Peyer's patch (tissue), 4 donors: ENCODE results near the gene ARHGEF3. TPM values are rescaled to one million over a fixed set of nuclear protein-coding genes. Genes with fewer than 3 reads are reported as not detected.

ENCODE experiments used
- DNase-seq, 3 donors: peaks; one replicate each; pipeline ENCODE4 v3.0.0-alpha.2; 2017 to 2019
- H3K27ac ChIP-seq, 4 donors: fragments of 200-600 bp; sonication (generic); one replicate each; pipeline ENCODE4 v1.5.1; 2016 to 2019
- H3K27me3 ChIP-seq, 2 donors: fragments of 200-600 bp; sonication (generic); one replicate each; pipeline ENCODE4 v1.5.1; 2019
- H3K36me3 ChIP-seq, 3 donors: fragments of 200-600 bp; sonication (generic); one replicate each; pipeline ENCODE4 v1.5.1; 2016 to 2019
- H3K4me1 ChIP-seq, 4 donors: fragments of 200-600 bp; sonication (generic); one replicate each; pipeline ENCODE4 v1.5.1; 2016 to 2019
- H3K4me3 ChIP-seq, 4 donors: fragments of 200-600 bp; sonication (generic); 1 replicate in 3 of 4; 2 replicates in 1 of 4; pipeline ENCODE4 v1.5.1; 2016 to 2019; ENCODE audit warnings: mild to moderate bottlenecking in 1 of 4
- H3K9me3 ChIP-seq, 4 donors: fragments of 200-600 bp; sonication (generic); one replicate each; pipeline ENCODE4 v1.5.1; 2016 to 2019; ENCODE audit warnings: mild to moderate bottlenecking in 1 of 4
- CTCF ChIP-seq, 6 experiments: fragments of 450-650 bp in 4 of 6; fragments of 200-600 bp in 2 of 6; sonication (generic) in 1 of 6; IDR thresholded peaks; one replicate each; pipeline ENCODE4 v1.5.1; 2017 to 2019; ENCODE audit warnings: antibody characterized with exemption in 6 of 6, mild to moderate bottlenecking in 3 of 6, moderate library complexity in 1 of 6
- POLR2A ChIP-seq, 2 donors: fragments of 450-650 bp; IDR thresholded peaks; one replicate each; pipeline ENCODE4 v1.5.1; 2017; ENCODE audit warnings: antibody characterized with exemption in 2 of 2, mild to moderate bottlenecking in 2 of 2, moderate library complexity in 2 of 2
- total RNA-seq, 4 donors: library from RNA; depleted of rRNA; stranded (reverse); fragments of >200 nt; gene quantifications; one replicate each; pipeline ENCODE4 v1.1.0, GENCODE V29; 2016

Gene ARHGEF3
- total RNA-seq, 4 donors from 2014 or later = 4.5 to 40.4 (median 6.2) TPM

GRCh38 chr3:56833022-56833421, 31.3 kb upstream of the ARHGEF3 start:
- no peak for DNase-seq
- H3K9me3 ChIP-seq = no peaks in the 10 kb centered on the region
- H3K4me3 ChIP-seq = no peak overlapping the region
- H3K36me3 ChIP-seq = no peaks in the 10 kb centered on the region
- TF ChIP-seq POLR2A (IDR thresholded peaks at IDR 0.05) (no peak), CTCF (IDR thresholded peaks at IDR 0.05) (no peak)
- H3K4me1 ChIP-seq = no peaks in the 10 kb centered on the region
- H3K27ac ChIP-seq = no peak overlapping the region
- no peaks in the 10 kb centered on the region for H3K27me3 ChIP-seq

DNA sequence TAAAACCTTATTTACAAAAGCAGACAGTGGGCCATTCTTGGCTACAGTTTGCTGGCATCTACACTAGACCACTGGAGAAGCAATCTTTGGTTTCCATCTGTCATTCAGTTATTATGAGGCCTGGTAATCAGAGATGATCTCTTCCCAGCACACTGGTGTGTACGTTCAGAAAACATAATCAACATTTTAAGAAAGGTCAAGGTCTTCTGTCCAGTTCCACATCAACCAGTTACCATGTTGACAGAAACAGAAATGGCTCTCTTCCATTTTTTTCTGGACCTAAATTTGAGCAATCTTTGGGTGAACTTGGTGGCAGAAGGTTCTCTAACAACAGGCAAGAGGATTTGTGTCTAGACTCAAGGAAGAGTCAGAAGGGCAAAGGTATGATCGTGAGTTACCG, 29.8 kb upstream of the ARHGEF3 start:
- no peak for DNase-seq
- no peak overlapping the region for H3K4me3 ChIP-seq
- TF ChIP-seq POLR2A (IDR thresholded peaks at IDR 0.05) (no peak), CTCF (IDR thresholded peaks at IDR 0.05) (no peak)
- H3K36me3 ChIP-seq = no peaks in the 10 kb centered on the region
- no peaks in the 10 kb centered on the region for H3K9me3 ChIP-seq
- no peak overlapping the region for H3K27ac ChIP-seq
- no peaks in the 10 kb centered on the region for H3K27me3 ChIP-seq
- H3K4me1 ChIP-seq = no peaks in the 10 kb centered on the region

GRCh38 chr3:56830884-56831283, 29.1 kb upstream of the ARHGEF3 start:
- TF ChIP-seq POLR2A (IDR thresholded peaks at IDR 0.05) (no peak), CTCF (IDR thresholded peaks at IDR 0.05) (no peak)
- Histone ChIP-seq H3K36me3 (no peaks in the 10 kb centered on the region), H3K4me3 (no peak overlapping the region), H3K4me1 (no peaks in the 10 kb centered on the region), H3K9me3 (no peaks in the 10 kb centered on the region), H3K27ac (no peak overlapping the region), H3K27me3 (no peaks in the 10 kb centered on the region)
- no peak for DNase-seq

DNA sequence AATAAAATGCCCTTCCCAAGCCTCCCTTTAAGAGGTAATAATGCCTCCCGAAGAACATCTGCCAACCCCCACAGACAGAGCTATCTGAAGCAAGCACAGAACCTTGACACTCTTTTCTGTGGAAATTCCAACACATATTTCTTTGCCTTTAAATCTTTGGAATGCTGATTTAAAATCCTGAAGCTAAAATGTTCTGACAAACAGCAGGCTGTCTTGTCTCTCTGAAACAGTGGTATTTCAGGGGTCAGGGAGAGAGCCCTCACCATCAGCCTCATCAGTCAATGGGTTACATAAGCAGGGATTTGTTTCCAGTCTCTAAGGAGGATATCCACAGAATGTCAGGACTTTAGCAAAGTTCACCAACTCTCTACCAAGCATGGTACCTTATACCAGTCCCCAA, 27.8 kb upstream of the ARHGEF3 start:
- DNase-seq = no peak
- H3K27ac ChIP-seq = no peak overlapping the region
- no peaks in the 10 kb centered on the region for H3K4me1 ChIP-seq
- no peak for TF ChIP-seq CTCF (IDR thresholded peaks at IDR 0.05)
- TF ChIP-seq POLR2A (IDR thresholded peaks at IDR 0.05) = no peak
- H3K4me3 ChIP-seq = no peak overlapping the region
- H3K9me3 ChIP-seq = no peaks in the 10 kb centered on the region
- no peaks in the 10 kb centered on the region for H3K27me3 ChIP-seq
- no peaks in the 10 kb centered on the region for H3K36me3 ChIP-seq

GRCh38 chr3:56826831-56827722, 25.3 kb upstream of the ARHGEF3 start:
- Histone ChIP-seq H3K4me1 (no peaks in the 10 kb centered on the region), H3K9me3 (no peaks in the 10 kb centered on the region), H3K36me3 (no peaks in the 10 kb centered on the region), H3K27me3 (no peaks in the 10 kb centered on the region), H3K4me3 (no peak overlapping the region), H3K27ac (no peak overlapping the region)
- DNase-seq = no peak
- TF ChIP-seq POLR2A (IDR thresholded peaks at IDR 0.05) (no peak), CTCF (IDR thresholded peaks at IDR 0.05) (no peak)
